ENCODE measurements around the gene ENO1. TPM values are rescaled to one million over a fixed set of nuclear protein-coding genes. Genes with fewer than 3 reads are reported as not detected.

ENO1 gene
- total and polyA plus RNA-seq, 10 of the 15 experiments (the other 5 are each of a cell fraction or from before 2014, with no cell fraction given): 1,850 to 4,219 (median 2,331) TPM

- TF ChIP-seq NRF1 (conservative IDR thresholded peaks at IDR 0.05; ENCODE audit: low read depth, low read length): no peak
- TF ChIP-seq SPI1 (IDR thresholded peaks at IDR 0.05; ENCODE audit: borderline replicate concordance, insufficient read depth, low read depth, low read length): no peak
- TF ChIP-seq BCL3 (IDR thresholded peaks at IDR 0.05; ENCODE audit: borderline replicate concordance, insufficient read depth, low read depth, low read length, poor library complexity, severe bottlenecking): no peak
- TF ChIP-seq ZBTB4 (CRISPR knock-in tag; IDR thresholded peaks at IDR 0.05): no peak
Measured at GRCh38 chr1:8926707-8927694, 48.5 kb upstream of the ENO1 start (continued).

GRCh38 chr1:8925960-8926359, 47.5 kb upstream of the ENO1 start:
- H3K36me3 ChIP-seq (ENCODE audit: control insufficient read depth in 2 of 2, insufficient read depth in 2 of 2, low read length in 1 of 2): no peaks in the 10 kb centered on the region
- no peak for FAIRE-seq
- H3K9ac ChIP-seq (ENCODE audit: control insufficient read depth, insufficient read depth, low read length): no peak overlapping the region
- ChIA-PET SMC1A (ENCODE audit: uncharacterized antibody, unreplicated experiment) (interaction anchor here (0.9 kb wide), 1 partner anchor 305 kb away, joined by 3 read pairs; no protein-coding TSS in a partner anchor), POLR2A (interaction anchor here (0.5 kb wide), 1 partner anchor 50 kb away, joined by 3 read pairs; no protein-coding TSS in a partner anchor), RAD21 (ENCODE audit: unreplicated experiment) (no interaction called here), CTCF (interaction anchor here (1.4 kb wide), 1 partner anchor 79 kb away, joined by 4 read pairs; no protein-coding TSS in a partner anchor)
- 52% methylated on average over 9 of the region's 9 CpGs for WGBS (ENCODE audit: insufficient coverage, insufficient replicate concordance, low lambda C conversion rate, missing lambda C conversion rate)
- H3K9me3 ChIP-seq (replicated peaks; ENCODE audit: control insufficient read depth, insufficient read depth, low read length): no peaks in the 10 kb centered on the region; the same call in 2 of the 3 replicates
- in situ Hi-C loops (cut with MboI) (no loop called here), intact Hi-C loops (cut with micrococcal nuclease; ENCODE audit: unreplicated experiment) (no loop called here)
- ATAC-seq: no peak
- no peak overlapping the region for H3K27ac ChIP-seq (ENCODE audit: control insufficient read depth, insufficient read depth)
- no peaks in the 10 kb centered on the region; a peak in 2 of 4 replicates for H3K27me3 ChIP-seq (replicated peaks in 1 of 2; ENCODE audit: control insufficient read depth in 2 of 2, insufficient read depth in 2 of 2, low read length in 1 of 2)
- H3K4me2 ChIP-seq (ENCODE audit: control insufficient read depth, insufficient read depth): no peak overlapping the region
- no peaks in the 10 kb centered on the region for H4K20me1 ChIP-seq (ENCODE audit: control insufficient read depth, insufficient read depth)
- DNase-seq (ENCODE audit: low read depth, low spot score): no peak
- H3K4me1 ChIP-seq (ENCODE audit: control insufficient read depth, insufficient read depth, low read length): no peaks in the 10 kb centered on the region; the same call in 1 of the 2 replicates
- H2AFZ ChIP-seq (ENCODE audit: control insufficient read depth, low read depth, low read length): no peak overlapping the region
- no TSS peak for BruUV-seq (replicated peaks)
- H3K4me3 ChIP-seq: no peak overlapping the region
- no peaks in the 10 kb centered on the region for H3K79me2 ChIP-seq (ENCODE audit: control insufficient read depth, insufficient read depth, low read length)
- TF ChIP-seq MTA3 (IDR thresholded peaks at IDR 0.05; ENCODE audit: borderline replicate concordance, low read length) (no peak), PKNOX1 (IDR thresholded peaks at IDR 0.05) (no peak), IKZF2 (IDR thresholded peaks at IDR 0.05) (no peak), TCF12 (IDR thresholded peaks at IDR 0.05; ENCODE audit: low read depth, low read length) (no peak), RELA (IDR thresholded peaks at IDR 0.05; ENCODE audit: borderline replicate concordance, partially characterized antibody) (no peak), ZNF24 (IDR thresholded peaks at IDR 0.05) (no peak), MTA2 (IDR thresholded peaks at IDR 0.05; ENCODE audit: low read depth) (no peak), NR2F1 (conservative IDR thresholded peaks at IDR 0.05) (no peak), SIN3A (IDR thresholded peaks at IDR 0.05; ENCODE audit: low read depth, low read length) (no peak)

Data from GM12878 (cell line).